GM21723 (cell line): ENCODE measurements around the gene JPH2.
A peak's percentile ranks its signal among the peaks of the same experiment; 100 is the strongest.

Experiments
- ATAC-seq: cut with Tn5 transposase; IDR thresholded peaks from one replicate; pipeline ENCODE4 v1.9.1; 2021; ENCODE audit warnings: mild to moderate bottlenecking, moderate library complexity; ENCODE audit not compliant: unreplicated experiment

The JPH2 gene

DNA sequence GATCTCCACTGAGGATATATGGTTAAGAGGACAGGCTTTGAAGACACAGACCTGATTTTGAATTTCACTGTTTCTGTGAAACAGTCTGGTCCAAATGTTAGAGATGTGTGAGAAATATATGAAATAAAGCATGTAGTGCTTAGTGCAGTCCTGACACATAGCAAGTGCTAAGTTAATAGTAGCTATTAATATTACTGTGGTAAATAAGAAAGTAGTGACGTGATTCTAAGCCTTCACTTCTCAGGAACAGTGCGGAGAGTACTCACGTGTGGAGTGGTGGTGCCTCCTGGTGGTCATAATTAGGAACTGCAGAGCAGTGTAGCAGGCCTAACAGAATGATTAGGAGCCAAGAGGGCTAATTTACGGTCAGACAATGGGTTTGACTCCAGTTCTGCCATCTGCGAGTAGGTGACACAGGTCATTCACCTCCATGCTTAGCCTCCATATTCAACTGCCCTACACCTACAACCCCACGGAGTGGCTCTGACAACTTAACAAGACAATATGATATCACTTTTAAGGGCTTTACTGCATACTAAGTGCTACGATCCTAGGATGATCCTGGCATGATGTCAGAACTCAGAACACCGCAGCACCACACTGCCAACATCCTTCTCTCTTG, 106.2 kb downstream of the JPH2 start:
- ATAC-seq, result peak; percentile 70

DNA sequence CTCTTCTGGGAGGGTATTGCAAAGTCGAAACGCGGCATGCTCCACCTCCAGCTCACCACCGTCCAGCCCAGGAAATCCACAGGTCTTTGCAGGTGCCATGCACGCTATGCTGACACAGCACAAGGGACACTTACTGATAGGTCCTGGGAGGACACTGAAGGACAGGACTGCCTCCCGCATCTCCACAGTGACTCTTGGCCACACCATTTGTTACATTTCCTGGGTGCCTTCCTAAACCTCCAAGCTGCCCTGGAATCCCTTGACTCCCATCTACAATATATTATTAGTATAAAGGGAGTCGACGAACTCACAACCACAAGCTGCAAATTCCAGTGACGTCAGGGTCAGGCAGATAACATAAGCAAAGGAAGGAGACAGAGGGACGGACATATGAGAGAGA, 106.9 kb downstream of the JPH2 start:
- no peak for ATAC-seq

DNA sequence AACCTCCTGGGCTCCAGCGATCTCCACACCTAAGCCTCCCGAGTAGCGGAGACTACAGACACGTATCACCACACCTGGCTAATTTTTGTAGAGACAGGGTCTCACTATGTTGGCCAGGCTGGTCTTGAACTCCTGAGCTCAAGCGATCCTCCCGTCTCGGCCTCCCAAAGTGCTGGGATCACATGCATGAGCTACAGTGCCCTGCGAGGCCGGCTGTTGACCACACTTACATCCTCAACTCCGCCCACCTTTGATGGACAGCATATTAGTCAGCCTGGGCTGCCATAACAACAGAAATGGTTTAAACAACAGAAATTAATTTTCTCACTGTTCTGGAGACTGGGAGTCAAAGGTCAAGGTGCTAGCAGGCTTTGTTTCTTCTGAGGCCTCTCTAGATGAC, 107.7 kb downstream of the JPH2 start:
- ATAC-seq, result no peak

DNA sequence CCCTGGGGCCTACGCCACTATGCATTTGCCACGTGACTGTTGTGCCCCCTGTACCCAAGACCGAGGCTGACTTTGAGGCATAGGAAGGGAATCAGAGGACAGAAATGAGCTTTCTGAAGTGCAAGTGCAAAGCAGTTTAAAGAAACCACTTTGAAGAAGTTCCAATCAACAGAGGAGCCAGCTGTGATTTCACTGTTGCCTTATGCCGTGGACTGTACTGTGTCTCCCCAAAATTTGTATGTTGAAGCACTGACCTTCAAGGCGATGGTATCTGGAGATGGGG, 111.1 kb downstream of the JPH2 start:
- no peak for ATAC-seq

DNA sequence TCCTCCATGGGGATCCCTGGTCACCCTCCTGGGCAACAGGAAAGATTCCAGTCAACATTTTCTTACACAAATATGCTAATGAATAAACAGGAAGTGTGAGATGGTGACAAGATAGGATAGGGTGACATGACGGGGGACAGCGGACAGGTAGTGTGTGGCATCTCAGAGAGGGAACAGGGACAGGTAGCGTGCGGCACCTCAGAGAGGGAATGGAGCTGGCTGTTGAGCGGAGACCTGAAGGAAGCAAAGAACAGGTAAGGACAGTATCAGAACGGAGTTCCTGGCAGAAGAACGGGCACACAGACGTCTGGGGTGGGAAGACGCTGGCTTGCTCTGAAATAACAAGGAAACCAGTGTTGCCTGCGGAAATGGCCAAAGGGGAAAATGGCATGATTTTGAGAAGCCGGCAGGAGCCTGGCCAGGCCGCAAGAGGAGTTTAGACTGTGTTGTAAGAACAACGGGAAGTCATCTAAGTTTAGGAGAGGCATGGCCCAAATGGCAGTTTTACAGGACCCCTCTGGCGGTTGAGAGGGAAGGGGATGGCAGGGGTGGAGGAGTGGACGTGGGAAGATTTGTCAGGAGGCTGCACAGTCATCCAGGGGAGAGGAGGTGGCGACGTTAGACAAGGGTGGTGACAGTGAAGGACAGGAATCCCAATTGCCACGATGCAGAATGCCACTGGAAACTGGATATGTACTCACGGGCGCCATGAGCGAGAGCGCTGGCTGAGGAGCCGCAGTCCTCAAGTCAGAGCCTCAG, 111.6 kb downstream of the JPH2 start:
- no peak for ATAC-seq

DNA sequence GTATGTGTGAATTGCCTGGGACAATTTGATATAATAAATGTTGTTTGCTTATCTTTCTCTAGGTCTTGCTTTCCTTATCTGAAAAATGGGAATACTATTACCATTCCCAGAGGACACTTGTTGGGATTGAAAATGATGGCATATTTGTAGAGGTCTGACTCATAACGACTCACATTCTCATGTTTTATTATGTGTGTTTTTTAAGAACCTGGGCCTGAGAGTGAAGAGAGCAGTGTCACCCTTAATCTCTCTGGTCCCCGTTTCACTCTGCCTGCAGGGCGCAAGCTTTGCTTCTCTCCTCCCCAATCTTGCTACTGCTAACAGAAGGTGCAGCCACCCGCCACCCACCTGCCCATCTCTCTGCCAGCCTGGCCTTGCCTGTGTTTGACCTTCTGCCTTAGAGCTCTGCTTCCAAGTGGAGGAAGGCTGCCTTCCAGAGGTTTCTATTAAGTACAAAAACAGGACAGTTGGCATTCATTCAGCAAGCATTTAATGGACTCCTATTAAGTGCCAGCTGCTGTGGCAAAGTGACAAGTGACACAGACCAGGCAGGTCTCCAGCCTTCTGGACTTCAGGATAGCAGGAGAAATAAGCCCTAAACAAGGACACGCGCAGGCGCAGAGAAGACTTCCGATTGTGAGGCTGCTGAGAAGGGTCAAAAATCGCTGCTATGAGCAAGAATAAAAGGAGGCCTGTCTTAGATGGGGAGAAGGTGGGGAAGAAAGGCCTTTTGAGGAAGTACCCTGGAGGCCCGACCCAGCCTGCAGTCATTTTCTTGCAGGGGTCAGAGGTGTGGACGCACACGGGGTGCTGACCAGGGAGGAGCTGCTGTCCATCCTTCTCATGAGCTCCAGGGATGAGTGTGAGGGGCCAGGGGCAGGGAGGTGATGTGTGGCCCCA, 112.5 kb downstream of the JPH2 start:
- ATAC-seq, result no peak

DNA sequence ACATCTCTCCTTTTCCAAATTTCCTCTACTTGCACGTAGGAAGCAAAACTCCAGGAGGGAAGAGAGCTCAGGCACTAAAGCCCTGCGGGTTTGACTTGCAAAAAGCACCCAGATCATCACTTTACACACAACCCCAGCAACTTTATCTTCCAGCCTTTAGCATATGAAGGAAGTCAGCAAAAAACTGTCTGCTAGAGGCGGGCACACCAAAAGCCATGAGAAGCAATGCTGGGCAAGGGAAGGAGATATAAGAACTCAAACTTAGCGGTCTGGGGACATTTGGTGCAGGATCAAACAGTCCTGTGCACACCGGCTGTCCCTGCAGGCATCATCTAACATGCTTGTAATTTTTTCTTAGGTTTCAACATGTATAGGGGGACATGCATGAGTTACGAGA, 113.3 kb downstream of the JPH2 start:
- ATAC-seq, result no peak

DNA sequence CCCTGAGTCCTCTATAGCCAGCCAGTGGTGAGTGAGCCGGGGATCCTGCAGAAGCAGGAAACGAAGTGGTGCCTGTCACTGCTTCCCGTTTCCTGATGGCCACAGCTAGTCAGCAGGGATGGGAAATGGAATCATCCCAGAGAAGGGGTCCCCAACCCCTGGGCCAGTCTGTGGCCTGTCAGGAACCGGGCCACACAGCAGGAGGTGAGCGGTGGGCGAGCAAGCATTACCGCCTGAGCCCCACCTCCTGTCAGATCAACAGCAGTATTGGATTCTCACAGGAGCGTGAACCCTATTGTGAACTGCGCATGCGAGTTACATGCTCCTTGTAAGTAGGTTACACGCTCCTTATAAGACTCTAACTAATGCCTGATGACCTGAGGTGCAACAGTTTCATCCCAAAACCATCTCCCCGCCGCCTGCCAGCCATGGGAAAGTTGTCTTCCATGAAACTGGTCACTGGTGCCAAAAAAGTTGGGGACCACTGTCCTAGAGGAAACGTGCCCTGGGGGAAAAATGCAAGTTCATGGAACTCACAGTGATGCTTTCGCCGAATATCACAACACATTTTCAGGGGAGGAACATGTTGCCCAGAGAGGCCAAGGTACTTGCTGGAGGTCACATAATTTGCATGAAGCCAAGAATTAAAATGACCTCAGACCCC, 113.8 kb downstream of the JPH2 start:
- ATAC-seq, result no peak

DNA sequence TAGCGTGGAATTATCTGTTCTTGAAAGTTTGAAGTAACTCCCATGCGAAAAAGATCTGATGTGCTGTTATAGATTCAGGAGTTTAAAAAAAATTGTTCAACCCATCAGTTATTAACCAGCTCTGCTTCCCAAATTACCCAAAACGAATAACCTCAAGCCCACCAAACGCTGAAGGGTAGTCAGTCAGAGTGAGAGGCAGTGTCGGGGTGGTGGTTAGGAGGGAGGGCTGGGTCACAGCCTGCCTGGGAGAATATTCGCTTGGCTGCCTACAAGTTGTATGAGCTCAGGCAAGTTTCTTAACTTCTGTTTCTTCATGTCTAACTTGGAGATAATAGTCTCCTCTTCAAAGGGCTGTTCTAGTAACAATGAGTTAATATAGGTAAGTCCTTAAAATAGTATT, 114.6 kb downstream of the JPH2 start:
- ATAC-seq, result no peak

DNA sequence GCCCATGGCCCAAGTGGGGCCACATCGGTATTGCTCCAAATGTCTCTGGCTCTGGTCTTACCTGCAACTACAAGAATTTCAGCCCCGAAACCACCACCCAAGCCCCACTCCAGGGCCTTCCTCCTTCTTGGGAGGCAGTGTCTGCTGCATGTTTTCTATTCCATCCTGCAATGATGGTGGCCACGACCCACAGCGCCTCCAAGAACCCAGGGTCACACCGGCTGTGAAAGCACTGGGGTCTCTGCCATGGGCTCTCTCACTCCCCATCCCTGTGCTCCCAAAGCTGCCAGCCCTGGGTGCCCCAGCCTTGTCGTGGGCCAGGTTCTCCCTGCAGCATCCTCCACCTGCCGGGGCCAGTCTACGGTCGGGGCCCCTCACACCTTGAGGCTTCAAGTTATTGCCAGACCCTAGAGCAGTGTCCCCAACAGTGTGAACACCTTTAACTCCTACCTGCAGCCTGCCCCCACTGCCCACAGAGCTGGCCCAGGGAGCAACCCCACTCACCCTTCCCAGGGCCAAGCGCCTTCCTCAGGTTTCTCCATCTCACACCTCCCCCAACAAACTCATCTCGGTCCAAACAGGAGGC, 115.4 kb downstream of the JPH2 start:
- ATAC-seq, result no peak

DNA sequence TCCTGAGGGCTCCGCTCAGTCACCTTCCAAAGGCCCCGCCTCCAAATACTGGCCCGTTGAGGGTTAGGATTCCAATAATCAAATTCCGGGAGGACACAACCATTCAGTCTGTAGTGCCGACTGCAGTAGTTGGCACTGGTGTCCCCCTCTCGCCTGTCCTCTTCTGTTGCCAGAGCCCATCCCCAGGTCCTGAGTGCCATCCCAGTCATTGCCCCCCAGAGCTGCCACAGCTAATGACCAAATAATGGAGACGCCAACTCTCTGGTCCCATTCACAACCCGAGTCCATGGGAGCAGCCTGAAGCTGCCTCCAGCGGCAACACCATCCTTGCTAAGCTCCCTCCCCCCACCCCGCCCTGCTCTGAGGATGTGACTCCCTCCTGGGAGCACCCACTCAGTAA, 115.9 kb downstream of the JPH2 start:
- ATAC-seq, result no peak

DNA sequence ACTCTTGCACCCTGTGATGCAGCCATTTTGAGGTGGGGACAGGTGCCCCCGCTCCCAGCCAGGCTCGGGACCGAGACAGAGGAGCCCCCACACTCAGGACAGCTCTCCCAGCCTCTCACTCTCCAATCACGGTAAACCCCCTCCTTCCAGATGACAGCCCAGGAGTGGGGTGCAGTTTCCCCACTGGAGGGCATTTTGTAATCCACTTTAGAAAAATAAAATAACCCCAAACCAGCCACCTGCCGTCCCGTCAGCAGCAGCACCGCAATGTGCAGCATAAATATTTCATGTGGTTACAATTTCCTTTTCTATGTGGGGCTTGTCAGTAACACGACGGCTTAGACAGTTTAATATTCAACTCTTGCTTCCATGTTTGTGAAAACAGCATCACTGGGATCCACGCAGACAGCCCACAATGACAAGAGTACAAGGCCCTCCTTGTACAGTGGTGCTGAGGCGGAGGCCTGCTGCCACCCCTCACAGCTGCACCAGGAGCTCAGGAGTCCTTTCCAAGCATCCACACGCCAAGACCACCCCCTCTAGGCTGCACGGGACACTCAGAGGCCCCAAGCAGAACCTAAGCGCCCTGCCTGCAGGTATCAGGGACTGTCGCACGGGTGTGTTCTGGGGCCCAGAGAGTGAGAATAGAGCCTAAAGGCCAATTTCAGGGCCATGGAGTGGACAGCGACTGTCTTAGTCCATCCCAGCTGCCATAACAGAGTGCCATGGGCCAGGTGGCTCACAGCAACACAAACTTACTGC, 116.7 kb downstream of the JPH2 start:
- no peak for ATAC-seq

DNA sequence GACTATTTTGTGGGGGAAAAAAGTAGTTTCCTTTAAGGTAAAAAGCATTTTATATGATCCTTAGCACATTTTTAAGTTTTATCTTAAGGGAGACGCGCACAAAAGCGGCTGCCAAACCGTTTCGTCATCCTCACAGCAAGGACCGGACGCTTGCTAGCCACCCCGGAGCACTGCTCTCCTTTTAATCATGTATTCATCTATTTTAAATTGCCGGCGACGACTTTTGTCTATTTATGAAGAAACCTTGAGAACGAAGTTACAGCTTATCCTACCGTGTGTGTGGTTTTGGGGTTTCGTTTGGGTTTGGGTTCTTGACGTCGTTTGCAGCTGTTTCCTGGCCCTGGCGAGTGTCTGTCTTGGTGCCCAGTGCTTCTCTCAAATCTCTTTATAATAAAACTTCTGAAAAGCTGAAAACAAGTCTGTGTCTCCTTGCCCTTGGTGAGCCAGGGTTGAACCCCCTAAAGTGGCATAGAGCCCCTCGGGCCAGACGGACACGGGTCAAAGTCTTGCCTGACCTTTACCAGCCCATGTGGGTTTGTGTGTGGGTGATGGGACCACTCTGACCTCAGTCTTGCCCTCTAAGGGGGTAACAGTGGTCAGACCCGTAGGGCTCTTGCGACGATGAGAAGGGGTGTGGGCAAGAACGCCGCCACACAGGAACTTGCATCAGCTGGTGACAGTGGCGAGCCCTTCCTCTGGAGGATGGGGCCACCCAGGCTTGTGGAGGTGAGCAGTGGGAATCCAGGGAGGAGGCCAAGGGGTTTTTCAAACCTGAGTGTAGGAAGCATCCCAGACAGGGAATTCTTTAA, 117.6 kb downstream of the JPH2 start:
- peak; percentile 58 for ATAC-seq

DNA sequence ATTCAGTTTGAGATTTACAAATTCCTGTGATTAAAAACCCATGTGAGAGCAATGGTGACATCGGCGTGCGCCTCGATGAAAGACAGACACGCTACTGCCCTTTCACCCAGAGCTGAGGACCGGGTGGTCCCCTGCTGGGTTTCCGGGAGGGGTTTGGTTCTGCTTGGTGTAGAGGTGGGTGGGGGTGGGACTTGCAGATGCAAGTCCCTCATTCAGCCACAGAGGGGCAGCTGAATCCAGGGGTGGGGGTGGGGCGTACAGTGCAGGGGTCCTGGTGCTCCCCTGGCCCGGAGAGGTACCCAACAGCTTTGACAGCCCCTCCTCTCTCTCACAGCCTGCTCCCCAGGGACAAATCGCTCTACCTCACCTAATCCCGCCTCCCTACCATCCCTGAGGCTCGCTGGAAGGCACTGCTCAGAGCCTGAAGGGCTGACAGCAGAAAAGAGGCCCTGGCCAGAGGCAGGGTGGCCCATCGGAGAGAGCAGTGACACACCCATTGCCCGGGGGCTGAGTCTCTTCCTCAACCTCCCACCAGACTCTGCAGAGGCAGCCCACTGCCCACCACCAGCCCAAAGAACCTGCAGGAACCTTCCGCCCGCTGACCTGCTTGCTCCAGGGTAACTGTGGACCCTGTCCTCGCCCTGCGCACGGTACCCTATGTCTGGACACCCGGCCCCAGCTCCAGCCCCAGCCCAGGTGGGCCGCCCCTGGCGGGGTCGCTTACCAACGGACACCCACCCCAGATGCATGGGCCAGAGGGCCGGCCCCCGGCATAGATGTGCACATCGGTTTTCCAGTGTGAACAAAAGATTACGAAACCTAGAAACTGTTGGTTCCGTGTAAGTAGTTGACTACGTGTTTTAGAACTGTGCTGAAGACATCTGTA, 118.4 kb downstream of the JPH2 start:
- peak; percentile 6 for ATAC-seq

DNA sequence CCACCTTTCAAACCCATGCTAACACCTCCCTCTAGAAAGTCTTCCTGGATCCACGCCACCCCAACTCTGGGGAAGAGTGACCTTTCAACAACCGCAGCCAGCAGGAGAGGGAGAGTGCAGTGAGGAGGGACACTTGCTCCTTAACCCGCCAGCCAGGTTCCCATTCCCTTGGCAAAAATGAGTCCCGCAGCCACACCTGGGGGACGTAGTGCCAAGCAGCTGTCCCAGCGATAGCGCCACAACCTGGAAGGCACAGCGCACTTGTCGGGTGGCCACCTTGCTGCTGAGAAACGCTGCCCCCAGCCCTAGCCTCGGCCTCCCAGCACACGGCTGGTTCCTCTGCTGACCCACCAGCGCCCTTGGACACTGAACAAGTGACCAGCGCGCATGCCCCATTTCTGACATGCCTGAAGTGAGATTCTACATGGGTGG, 119.3 kb downstream of the JPH2 start:
- ATAC-seq, result no peak

DNA sequence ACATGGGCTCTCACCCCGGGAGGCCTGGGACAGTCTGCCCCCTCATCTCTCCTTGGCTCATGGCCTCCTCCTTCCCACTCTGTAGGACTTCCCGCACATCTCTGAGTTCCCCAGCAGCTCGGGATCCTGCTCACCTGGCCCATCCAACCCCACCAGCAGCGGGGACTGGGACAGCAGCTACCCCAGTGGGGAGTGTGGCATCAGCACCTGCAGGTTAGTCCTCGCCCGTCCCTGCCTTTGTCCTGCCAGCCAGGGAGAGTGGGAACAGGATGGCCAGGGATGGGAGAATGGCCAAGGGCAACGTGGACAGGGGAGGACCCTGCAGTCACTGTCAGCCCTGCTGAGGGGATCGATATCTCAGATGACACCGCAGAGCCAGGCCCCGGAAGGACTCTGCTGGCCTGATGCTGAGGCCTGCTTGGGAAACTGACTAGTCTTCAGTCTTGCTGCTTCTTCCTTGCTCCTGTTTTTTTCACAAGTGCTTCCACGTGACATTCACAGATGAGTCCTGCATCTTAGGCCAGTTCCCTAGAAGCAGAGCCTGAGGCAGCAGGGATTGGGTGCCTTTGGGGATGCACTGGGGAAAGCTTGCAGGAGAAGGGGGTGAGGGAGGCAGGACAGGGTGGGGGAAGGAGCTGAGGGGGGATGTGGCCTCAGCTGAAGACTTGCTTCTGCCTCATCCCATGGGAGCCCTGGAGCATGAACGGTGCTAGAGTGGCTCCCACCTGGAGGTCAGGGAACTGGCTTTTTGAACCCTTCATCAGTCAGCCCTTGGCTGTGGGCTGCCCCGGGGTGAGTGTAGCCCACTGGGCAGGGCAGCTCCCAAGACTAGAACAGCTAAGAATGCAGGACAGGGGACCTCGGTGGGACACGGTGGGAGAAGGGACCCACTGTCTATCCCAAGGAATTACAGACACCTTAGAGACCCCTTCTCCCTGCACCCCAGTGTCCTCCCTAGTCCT, 120.1 kb downstream of the JPH2 start:
- ATAC-seq, result no peak
